Activated CD4-positive, CD25-positive, alpha-beta regulatory T cell treated with anti-CD3 and anti-CD28 coated beads, Interleukin-2, amount 50 U/mL, for 24 hours (primary cell): ENCODE results near the gene YPEL2.

Experiments used
- ATAC-seq, 2 donors: fragments of 150-1000 bp; cut with Tn5 transposase; one replicate each; pipeline ENCODE4 v1.10.0; 2021; ENCODE audit warnings: mild to moderate bottlenecking in 1 of 2, moderate library complexity in 1 of 2

The YPEL2 gene

DNA sequence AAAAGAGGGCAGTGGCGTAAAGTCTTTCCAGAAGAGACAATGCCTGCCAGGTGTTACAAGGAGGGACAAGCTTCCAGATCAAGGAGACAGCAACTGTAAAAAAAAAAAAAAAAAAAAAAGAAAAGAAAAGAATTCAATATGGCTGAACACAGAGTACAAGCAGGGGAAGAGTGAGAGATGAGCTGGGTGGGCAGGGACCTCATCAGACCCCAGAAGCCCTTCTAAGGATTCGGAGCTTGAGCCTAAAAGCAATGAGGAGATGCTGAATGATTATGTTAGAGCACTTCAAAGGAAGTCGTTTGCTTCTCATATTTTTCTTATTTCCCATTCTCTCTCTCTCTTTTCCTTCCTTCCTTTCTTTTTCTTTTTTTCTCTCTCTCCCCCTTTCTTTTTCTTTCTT lies 103.0 kb downstream of the YPEL2 start:
- no peak for ATAC-seq

DNA sequence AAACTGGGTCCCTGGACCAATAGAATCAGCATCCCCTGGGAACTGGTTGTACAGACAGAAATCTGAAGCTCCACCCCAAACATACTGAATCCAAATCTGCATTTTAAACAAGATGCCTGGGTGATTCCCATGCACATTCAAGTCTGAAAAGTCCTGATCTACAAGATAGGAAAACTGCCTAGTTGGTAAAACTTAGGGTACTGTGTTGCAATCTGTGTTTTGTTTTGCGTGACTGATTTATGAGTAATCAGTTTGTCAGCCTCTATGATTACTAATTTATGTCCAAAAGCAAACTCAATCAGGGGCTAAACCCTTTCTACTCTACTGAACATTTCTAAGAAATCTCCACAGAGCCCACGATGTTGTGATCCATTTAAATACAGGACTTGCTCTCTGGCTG lies 103.8 kb downstream of the YPEL2 start:
- ATAC-seq, result peak; percentile 94 to 96

DNA sequence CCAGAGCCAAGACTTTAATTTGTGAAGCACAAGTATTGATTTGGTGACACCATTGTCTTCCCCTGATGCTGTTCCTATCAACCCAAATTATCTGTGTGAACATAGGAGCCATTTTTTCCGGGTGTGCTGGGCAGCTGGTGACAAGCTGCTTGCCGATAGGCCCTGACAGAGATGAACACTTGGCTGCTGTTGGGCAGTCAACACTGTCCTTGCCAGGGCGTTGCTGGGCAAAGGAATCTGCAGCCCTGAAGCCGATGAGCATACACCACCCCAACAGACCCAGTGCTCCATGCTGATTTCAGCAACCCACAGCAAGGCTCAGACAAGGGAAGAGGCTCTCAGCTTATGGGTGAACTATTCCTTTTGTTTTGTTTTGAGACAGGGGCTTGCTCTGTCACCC lies 105.4 kb downstream of the YPEL2 start:
- no peak for ATAC-seq

DNA sequence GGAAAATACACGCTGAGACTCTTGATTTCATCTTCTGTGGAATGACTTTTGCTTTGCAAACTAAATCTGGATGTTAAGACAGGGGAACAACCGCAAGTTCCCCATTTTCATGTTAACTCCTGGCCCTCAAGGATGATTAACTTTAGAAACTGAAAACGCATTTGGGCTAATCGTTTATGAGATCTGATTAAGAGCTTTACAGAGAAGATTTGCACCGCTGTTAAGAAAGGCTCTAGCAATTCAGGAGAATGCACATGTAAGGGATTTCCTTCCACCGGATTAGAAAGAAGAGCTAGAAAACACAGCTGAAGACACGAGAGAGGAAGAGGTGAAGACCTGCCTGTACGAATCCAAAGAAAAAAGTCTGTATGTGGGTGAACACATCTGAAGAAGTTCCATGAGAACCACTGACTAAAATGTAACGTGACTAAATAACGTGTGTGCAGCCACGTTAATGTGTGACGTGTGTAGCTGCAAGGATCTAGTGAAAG lies 106.4 kb downstream of the YPEL2 start:
- ATAC-seq, result no peak

DNA sequence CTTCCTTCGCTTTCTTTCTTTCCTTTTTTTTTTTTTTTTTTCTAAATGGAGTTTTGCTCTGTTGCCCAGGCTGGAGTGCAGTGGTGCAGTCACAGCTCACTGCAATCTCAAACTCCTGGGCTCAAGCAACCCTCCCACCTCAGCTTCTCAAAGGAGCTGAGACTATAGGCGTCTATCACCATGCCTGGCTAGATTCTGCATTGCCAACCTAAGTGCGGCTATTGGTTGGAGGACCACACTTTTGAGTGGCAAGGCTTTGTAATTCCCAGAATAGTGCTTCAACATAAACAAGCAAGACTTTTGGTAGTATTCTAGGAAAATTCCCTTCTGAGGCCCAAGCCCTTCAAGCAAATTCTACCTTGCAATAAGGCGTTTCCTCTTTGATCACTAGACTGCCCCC lies 107.8 kb downstream of the YPEL2 start:
- no peak for ATAC-seq

DNA sequence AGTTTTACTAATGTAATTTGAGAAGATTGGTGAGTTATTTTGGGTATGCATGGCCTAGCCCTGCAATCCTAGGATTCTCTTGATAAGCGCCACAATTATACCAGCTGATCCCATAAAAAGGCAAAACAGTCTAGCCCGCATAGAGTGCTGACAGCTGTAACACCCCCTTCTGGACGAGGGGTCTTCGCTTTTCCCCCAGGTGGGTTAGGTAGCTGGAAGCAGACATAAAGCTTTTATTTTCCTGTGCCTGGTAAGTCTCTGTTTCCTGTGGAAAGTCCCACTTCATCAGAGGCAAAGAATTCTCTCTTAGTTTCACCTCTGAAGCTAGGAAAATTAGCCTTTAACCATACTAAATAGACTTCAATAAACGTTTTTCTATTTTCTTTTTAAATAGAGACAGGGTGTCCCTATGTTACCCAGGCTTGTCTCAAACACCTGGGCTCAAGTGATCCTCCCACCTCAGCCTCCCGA lies 108.3 kb downstream of the YPEL2 start:
- no peak for ATAC-seq

DNA sequence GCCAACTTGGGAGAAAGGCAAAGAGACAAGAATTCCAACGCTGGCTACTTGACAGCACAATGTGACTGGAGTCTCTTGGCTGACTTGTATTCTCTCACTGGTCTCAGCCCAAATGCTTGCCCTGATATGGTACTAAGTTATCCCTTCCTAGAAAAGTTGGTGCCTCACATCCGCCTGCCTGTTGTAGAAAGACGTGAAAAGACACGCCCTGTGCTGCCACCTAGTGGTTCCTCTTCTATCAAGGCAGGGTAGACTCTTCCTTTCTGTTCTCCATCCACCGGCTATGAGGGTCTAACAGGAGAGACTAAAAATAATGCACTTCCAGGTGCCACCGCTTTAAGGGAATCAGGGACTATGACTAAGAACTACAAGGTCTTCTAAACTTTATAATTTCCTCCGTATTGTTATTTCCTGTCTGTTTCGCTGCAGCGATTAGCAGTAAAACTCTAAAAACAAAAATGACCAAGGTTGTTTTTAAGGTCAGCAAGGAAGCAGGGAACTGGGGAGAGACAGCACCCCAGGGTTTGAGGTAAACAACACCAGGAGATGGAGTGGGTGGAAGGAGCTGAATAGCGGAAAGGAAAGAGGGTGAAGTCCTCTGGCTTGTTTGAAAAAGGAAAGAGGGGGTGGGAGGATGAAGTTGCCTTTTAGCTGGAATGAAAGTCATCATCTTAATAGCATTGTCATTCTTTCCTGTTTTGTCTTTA lies 109.5 kb downstream of the YPEL2 start:
- ATAC-seq, result peak; percentile 99

DNA sequence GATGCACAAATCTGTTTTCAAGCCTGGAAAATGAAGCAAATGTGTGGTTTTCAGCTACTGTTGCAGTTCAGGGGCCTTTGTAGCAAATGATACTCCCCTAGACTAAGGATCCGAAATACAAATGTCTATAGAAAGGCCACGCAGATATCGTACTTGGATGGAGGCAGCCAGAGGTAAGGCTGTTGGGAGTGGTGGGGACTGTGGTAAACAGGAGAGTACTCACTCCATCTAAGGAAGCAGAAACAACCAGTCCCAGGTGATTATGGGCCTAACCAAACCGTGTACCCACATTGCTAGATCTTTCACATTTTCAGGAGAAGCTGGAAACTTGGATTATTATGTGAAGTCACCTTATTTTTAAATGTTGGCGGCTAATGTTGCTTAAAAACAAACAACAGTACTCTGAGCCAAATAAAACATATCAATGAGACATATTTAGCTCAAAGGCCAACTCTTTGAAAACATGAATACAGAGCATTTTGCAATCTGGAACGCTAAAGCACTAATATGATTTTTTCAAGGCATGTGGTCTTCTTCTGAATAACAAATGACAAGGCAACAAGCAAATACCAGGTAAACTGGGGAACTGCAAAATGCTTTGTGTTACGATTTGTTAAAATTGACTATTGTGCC lies 110.1 kb downstream of the YPEL2 start:
- ATAC-seq, result no peak

DNA sequence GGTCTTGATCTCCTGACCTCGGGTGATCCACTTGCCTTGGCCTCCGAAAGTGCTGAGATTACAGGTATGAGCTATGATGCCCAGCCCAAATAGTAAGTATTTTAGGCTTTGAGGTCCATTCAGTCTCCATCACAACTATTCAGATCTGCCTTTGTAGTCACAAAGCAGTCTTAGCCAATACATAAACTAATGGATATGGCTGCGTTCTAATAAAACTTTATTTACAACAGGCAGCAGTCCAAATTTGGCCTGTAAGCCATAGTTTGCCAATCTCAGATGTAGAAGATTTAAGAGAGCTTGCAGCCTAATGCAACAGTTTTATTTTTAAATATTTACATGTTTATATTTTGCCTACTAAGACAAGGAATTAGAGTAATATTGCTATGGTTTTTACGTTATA lies 111.7 kb downstream of the YPEL2 start:
- no peak for ATAC-seq
